Activated T-helper 17 cell treated with anti-CD3 and anti-CD28 coated beads, Interleukin-2, amount 50 U/mL, for 72 hours (primary cell): ENCODE data around the gene NPEPL1. TPM values are rescaled to one million over a fixed set of nuclear protein-coding genes. Genes with fewer than 3 reads are reported as not detected.

Source experiments
- ATAC-seq: fragments of 150-1000 bp; cut with Tn5 transposase; replicated peaks from 2 replicates; pipeline ENCODE4 v1.10.0; 2021; ENCODE audit warnings: mild to moderate bottlenecking, moderate library complexity
- H3K27ac Mint-ChIP-seq: one replicate; pipeline ENCODE4 v1.8.0; 2022; ENCODE audit warnings: mixed read lengths
- H3K27me3 Mint-ChIP-seq: one replicate; pipeline ENCODE4 v1.8.0; 2022; ENCODE audit warnings: mixed read lengths
- H3K36me3 Mint-ChIP-seq: one replicate; pipeline ENCODE4 v1.8.0; 2022; ENCODE audit warnings: low read depth, mild to moderate bottlenecking, mixed read lengths
- H3K4me1 Mint-ChIP-seq: one replicate; pipeline ENCODE4 v1.8.0; 2022; ENCODE audit warnings: mixed read lengths
- H3K4me3 Mint-ChIP-seq: one replicate; pipeline ENCODE4 v1.8.0; 2022; ENCODE audit warnings: mild to moderate bottlenecking, mixed read lengths
- H3K9me3 Mint-ChIP-seq: one replicate; pipeline ENCODE4 v1.8.0; 2022; ENCODE audit warnings: mixed read lengths
- total RNA-seq, 2 donors: library from RNA; stranded (reverse); gene quantifications; one replicate each; pipeline ENCODE4 v1.2.3, GENCODE V29; 2022

NPEPL1 gene
- total RNA-seq, 2 donors from 2014 or later = 19.1 to 23.0 TPM

- no peaks in the 10 kb centered on the region for H3K27me3 Mint-ChIP-seq
- H3K9me3 Mint-ChIP-seq = no peaks in the 10 kb centered on the region
- H3K27ac Mint-ChIP-seq = no peak overlapping the region
- no peak for ATAC-seq
- H3K36me3 Mint-ChIP-seq = peaks cover 34% of the 10 kb centered on the region
- H3K4me1 Mint-ChIP-seq = no peaks in the 10 kb centered on the region
- H3K4me3 Mint-ChIP-seq = no peak overlapping the region
Observed at GRCh38 chr20:58706150-58706892, 13.7 kb downstream of the NPEPL1 start.

GRCh38 chr20:58706975-58707681, 14.5 kb downstream of the NPEPL1 start:
- no peak for ATAC-seq
- no peaks in the 10 kb centered on the region for H3K9me3 Mint-ChIP-seq

GRCh38 chr20:58707770-58708169, 15.2 kb downstream of the NPEPL1 start:
- Mint-ChIP-seq H3K4me3 (no peak overlapping the region), H3K27ac (no peak overlapping the region), H3K36me3 (peaks cover 29% of the 10 kb centered on the region), H3K27me3 (no peaks in the 10 kb centered on the region), H3K9me3 (no peaks in the 10 kb centered on the region), H3K4me1 (no peaks in the 10 kb centered on the region)
- no peak for ATAC-seq

More at GRCh38 chr20:58706975-58707681, 14.5 kb downstream of the NPEPL1 start:
- H3K27me3 Mint-ChIP-seq = no peaks in the 10 kb centered on the region
- H3K27ac Mint-ChIP-seq = no peak overlapping the region
- no peak overlapping the region for H3K4me3 Mint-ChIP-seq
- peaks cover 34% of the 10 kb centered on the region for H3K36me3 Mint-ChIP-seq
- H3K4me1 Mint-ChIP-seq = no peaks in the 10 kb centered on the region

- Mint-ChIP-seq H3K27me3 (no peaks in the 10 kb centered on the region), H3K36me3 (peaks cover 22% of the 10 kb centered on the region), H3K9me3 (no peaks in the 10 kb centered on the region), H3K4me3 (no peak overlapping the region), H3K4me1 (no peaks in the 10 kb centered on the region), H3K27ac (no peak overlapping the region)
- no peak for ATAC-seq
Observed at GRCh38 chr20:58708246-58708931, 15.8 kb downstream of the NPEPL1 start.

DNA sequence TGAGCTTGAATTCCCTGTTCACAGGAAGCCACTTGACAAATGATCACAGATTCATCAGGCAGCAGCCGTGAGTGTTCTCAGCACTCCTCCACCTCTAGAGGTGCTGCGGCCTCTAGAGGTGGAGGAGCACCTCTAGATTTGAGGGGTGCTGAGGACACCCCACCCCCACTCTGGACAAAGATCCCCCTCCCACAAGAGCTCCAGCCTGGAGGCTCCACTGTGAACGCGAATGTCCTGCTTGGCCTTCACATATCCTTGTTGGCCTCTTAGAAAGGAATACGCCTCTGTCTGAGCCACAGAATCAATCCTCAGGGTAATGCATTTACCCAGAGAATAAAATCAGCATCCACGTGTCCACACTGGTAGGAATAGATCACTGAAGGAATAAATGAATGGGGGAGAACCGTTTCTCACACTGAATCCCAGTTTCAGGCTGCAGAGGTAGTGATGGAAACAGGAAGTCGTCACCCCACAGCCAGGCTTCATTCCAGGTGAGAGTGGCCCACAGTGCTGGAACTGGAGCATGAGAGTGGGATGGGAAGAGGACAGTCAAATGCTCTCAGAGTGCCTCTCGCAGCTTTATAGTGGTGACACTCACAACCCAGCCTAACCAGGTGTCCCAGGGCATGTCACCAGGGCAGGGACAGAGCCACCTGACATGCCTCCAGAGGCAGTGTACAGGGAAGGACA, 16.6 kb downstream of the NPEPL1 start:
- Mint-ChIP-seq H3K9me3 (no peaks in the 10 kb centered on the region), H3K4me1 (no peaks in the 10 kb centered on the region), H3K27me3 (no peaks in the 10 kb centered on the region), H3K27ac (no peak overlapping the region), H3K4me3 (no peak overlapping the region), H3K36me3 (peaks cover 15% of the 10 kb centered on the region)
- no peak for ATAC-seq

- no peak overlapping the region for H3K27ac Mint-ChIP-seq
- no peak for ATAC-seq
- no peaks in the 10 kb centered on the region for H3K9me3 Mint-ChIP-seq
- H3K27me3 Mint-ChIP-seq = no peaks in the 10 kb centered on the region
- H3K4me1 Mint-ChIP-seq = no peaks in the 10 kb centered on the region
- no peak overlapping the region for H3K4me3 Mint-ChIP-seq
- peaks cover 10% of the 10 kb centered on the region for H3K36me3 Mint-ChIP-seq
Observed at GRCh38 chr20:58709703-58710039, 17.1 kb downstream of the NPEPL1 start.

- no peaks in the 10 kb centered on the region for H3K9me3 Mint-ChIP-seq
- H3K4me1 Mint-ChIP-seq = no peaks in the 10 kb centered on the region
- no peak for ATAC-seq
- no peaks in the 10 kb centered on the region for H3K36me3 Mint-ChIP-seq
- no peaks in the 10 kb centered on the region for H3K27me3 Mint-ChIP-seq
- no peak overlapping the region for H3K27ac Mint-ChIP-seq
- no peak overlapping the region for H3K4me3 Mint-ChIP-seq
Observed at GRCh38 chr20:58710481-58711265, 18.1 kb downstream of the NPEPL1 start.

GRCh38 chr20:58711266-58712051, 18.9 kb downstream of the NPEPL1 start:
- no peak overlapping the region for H3K27ac Mint-ChIP-seq
- no peak for ATAC-seq
- no peaks in the 10 kb centered on the region for H3K36me3 Mint-ChIP-seq
- no peaks in the 10 kb centered on the region for H3K9me3 Mint-ChIP-seq
- H3K27me3 Mint-ChIP-seq = no peaks in the 10 kb centered on the region
- no peaks in the 10 kb centered on the region for H3K4me1 Mint-ChIP-seq
- no peak overlapping the region for H3K4me3 Mint-ChIP-seq

- ATAC-seq = no peak
- no peaks in the 10 kb centered on the region for H3K9me3 Mint-ChIP-seq
- H3K36me3 Mint-ChIP-seq = no peaks in the 10 kb centered on the region
- H3K27me3 Mint-ChIP-seq = no peaks in the 10 kb centered on the region
- H3K27ac Mint-ChIP-seq = no peak overlapping the region
- no peaks in the 10 kb centered on the region for H3K4me1 Mint-ChIP-seq
- H3K4me3 Mint-ChIP-seq = no peak overlapping the region
Observed at GRCh38 chr20:58712151-58712791, 19.7 kb downstream of the NPEPL1 start.

DNA sequence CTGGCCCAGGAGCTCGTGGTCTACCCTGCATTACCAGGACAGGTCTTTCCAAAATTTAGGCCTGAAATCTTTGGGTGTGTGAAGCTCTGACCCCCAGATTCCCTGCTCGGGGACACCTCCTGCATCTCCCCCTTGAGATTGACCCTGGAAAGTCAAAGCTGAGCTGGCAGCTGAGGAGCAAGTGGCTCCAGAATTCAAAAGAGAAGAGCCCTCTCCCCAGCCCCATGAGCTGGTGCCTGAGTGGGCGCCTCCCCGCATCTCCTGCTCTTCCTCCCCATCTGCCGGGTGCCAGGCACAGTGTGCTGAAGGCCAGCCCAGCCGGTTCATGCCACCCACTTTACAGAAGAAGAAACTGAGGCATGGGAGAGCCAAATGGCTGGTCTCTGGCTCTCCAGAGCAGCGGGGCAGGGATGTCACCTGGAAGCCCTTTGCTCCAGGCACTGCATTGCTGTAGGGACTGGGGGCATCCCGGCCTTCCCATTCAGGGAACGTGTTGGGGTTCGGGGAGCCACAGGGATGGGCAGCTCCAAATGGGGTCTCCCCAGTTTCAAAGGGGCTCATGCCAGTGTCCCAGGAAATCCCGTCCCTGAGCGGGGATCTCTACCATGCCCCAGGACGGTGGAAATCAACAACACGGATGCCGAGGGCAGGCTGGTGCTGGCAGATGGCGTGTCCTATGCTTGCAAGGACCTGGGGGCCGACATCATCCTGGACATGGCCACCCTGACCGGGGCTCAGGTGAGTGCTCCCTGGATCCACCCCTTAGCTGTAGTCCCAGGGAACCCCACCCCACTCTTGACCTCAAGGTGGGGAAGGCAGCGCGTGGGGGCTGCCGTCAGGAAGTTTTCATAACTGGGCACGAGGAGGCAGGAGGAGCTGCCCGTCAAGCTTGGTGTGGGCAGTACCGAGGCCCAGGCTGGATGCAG, 20.5 kb downstream of the NPEPL1 start:
- Mint-ChIP-seq H3K27me3 (no peaks in the 10 kb centered on the region), H3K4me3 (no peak overlapping the region), H3K9me3 (no peaks in the 10 kb centered on the region), H3K36me3 (no peaks in the 10 kb centered on the region), H3K27ac (no peak overlapping the region), H3K4me1 (no peaks in the 10 kb centered on the region)
- no peak for ATAC-seq

- no peaks in the 10 kb centered on the region for H3K36me3 Mint-ChIP-seq
- no peaks in the 10 kb centered on the region for H3K4me1 Mint-ChIP-seq
- no peak overlapping the region for H3K27ac Mint-ChIP-seq
- ATAC-seq = no peak
- H3K9me3 Mint-ChIP-seq = no peaks in the 10 kb centered on the region
- no peak overlapping the region for H3K4me3 Mint-ChIP-seq
- H3K27me3 Mint-ChIP-seq = no peaks in the 10 kb centered on the region
Observed at GRCh38 chr20:58713801-58714339, 21.3 kb downstream of the NPEPL1 start.

GRCh38 chr20:58714340-58714922, 21.8 kb downstream of the NPEPL1 start:
- Mint-ChIP-seq H3K27ac (no peak overlapping the region), H3K36me3 (no peaks in the 10 kb centered on the region), H3K4me3 (no peak overlapping the region), H3K9me3 (no peaks in the 10 kb centered on the region), H3K4me1 (no peaks in the 10 kb centered on the region), H3K27me3 (no peaks in the 10 kb centered on the region)
- ATAC-seq = no peak
